Measurements from ENCODE around the gene EEF1E1.

DNA sequence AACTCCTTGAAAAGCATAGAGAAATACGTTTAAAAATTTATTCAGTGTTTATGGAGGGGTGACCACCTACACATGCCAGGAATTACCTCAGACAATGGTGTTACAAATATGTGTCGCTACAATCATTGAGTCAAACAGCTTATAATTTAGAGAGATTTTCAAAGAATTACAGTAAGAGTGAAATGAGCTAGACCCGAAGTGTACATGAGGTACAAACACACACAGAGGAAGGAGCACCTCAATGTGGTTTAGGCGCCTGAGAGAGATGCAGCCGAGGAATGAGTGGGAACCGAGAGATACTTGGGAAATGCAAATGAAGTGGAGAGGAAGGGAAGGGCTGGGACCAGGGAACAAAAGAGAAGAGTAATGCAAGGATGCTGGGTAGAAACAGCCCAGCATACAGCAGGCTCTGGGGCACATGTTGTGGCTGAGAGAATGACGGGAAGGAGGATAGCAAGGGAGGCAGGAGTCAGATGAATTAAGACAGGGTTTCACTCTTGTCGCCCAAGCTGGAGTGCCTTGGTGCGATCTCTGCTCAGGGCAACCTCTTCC is 15.5 kb downstream of the EEF1E1 start:
- TF ChIP-seq, protein P1, sequence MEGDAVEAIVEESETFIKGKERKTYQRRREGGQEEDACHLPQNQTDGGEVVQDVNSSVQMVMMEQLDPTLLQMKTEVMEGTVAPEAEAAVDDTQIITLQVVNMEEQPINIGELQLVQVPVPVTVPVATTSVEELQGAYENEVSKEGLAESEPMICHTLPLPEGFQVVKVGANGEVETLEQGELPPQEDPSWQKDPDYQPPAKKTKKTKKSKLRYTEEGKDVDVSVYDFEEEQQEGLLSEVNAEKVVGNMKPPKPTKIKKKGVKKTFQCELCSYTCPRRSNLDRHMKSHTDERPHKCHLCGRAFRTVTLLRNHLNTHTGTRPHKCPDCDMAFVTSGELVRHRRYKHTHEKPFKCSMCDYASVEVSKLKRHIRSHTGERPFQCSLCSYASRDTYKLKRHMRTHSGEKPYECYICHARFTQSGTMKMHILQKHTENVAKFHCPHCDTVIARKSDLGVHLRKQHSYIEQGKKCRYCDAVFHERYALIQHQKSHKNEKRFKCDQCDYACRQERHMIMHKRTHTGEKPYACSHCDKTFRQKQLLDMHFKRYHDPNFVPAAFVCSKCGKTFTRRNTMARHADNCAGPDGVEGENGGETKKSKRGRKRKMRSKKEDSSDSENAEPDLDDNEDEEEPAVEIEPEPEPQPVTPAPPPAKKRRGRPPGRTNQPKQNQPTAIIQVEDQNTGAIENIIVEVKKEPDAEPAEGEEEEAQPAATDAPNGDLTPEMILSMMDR (IDR thresholded peaks at IDR 0.05; ENCODE audit: low read depth, low read length, missing input control): no peak
- TF ChIP-seq, protein P2, sequence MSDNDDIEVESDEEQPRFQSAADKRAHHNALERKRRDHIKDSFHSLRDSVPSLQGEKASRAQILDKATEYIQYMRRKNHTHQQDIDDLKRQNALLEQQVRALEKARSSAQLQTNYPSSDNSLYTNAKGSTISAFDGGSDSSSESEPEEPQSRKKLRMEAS (IDR thresholded peaks at IDR 0.05): no peak
- TF ChIP-seq TAF1 (conservative IDR thresholded peaks at IDR 0.05) (no peak), GABPA (IDR thresholded peaks at IDR 0.05 in 1 of 2, conservative IDR thresholded peaks at IDR 0.05 in 1 of 2) (no peak), JUND (IDR thresholded peaks at IDR 0.05) (no peak), RAD21 (IDR thresholded peaks at IDR 0.05) (no peak)
- TF ChIP-seq, protein P3, sequence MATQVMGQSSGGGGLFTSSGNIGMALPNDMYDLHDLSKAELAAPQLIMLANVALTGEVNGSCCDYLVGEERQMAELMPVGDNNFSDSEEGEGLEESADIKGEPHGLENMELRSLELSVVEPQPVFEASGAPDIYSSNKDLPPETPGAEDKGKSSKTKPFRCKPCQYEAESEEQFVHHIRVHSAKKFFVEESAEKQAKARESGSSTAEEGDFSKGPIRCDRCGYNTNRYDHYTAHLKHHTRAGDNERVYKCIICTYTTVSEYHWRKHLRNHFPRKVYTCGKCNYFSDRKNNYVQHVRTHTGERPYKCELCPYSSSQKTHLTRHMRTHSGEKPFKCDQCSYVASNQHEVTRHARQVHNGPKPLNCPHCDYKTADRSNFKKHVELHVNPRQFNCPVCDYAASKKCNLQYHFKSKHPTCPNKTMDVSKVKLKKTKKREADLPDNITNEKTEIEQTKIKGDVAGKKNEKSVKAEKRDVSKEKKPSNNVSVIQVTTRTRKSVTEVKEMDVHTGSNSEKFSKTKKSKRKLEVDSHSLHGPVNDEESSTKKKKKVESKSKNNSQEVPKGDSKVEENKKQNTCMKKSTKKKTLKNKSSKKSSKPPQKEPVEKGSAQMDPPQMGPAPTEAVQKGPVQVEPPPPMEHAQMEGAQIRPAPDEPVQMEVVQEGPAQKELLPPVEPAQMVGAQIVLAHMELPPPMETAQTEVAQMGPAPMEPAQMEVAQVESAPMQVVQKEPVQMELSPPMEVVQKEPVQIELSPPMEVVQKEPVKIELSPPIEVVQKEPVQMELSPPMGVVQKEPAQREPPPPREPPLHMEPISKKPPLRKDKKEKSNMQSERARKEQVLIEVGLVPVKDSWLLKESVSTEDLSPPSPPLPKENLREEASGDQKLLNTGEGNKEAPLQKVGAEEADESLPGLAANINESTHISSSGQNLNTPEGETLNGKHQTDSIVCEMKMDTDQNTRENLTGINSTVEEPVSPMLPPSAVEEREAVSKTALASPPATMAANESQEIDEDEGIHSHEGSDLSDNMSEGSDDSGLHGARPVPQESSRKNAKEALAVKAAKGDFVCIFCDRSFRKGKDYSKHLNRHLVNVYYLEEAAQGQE (IDR thresholded peaks at IDR 0.05): no peak
- TF ChIP-seq, protein P4, sequence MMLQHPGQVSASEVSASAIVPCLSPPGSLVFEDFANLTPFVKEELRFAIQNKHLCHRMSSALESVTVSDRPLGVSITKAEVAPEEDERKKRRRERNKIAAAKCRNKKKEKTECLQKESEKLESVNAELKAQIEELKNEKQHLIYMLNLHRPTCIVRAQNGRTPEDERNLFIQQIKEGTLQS (IDR thresholded peaks at IDR 0.05): no peak

Measured in liver (tissue), 3 donors.